Astrocyte (in vitro differentiated cells and primary cell): Measurements from ENCODE around the gene CACNA1C. TPM values are rescaled to one million over a fixed set of nuclear protein-coding genes. Genes with fewer than 3 reads are reported as not detected.

Experiments used
- DNase-seq: peaks from one replicate; pipeline ENCODE4 v3.0.0-alpha.2; 2010; ENCODE audit warnings: low read depth
- FAIRE-seq: peaks from 2 replicates; lab custom pipeline; 2011; peaks lifted over from hg19 to GRCh38; lab: Jason Lieb, UNC
- H2AFZ ChIP-seq: 2 replicates; pipeline ENCODE4 v1.6.0; 2012; ENCODE audit warnings: low read depth, low read length, inconsistent platforms
- H3K27ac ChIP-seq: 2 replicates; pipeline ENCODE4 v1.5.1; 2011; ENCODE audit warnings: low read depth, low read length, inconsistent platforms
- H3K27me3 ChIP-seq: 2 replicates; pipeline ENCODE4 v1.6.0; 2011; ENCODE audit warnings: low read length, inconsistent platforms; ENCODE audit not compliant: insufficient read depth
- H3K36me3 ChIP-seq: 2 replicates; pipeline ENCODE4 v1.5.1; 2011; ENCODE audit warnings: low read length, inconsistent platforms; ENCODE audit not compliant: insufficient read depth
- H3K4me1 ChIP-seq: 2 replicates; pipeline ENCODE4 v1.5.1; 2011; ENCODE audit warnings: low read length, inconsistent platforms; ENCODE audit not compliant: insufficient read depth
- H3K4me2 ChIP-seq: 2 replicates; pipeline ENCODE4 v1.6.0; 2012; ENCODE audit warnings: low read length, inconsistent platforms
- H3K4me3 ChIP-seq: 2 replicates; pipeline ENCODE4 v1.5.1; 2011; ENCODE audit warnings: low read depth, mild to moderate bottlenecking, low read length, inconsistent platforms; ENCODE audit not compliant: insufficient read depth
- H3K79me2 ChIP-seq: 2 replicates; pipeline ENCODE4 v1.6.0; 2012; ENCODE audit warnings: mild to moderate bottlenecking, low read length, inconsistent platforms; ENCODE audit not compliant: insufficient read depth
- H3K9ac ChIP-seq: 2 replicates; pipeline ENCODE4 v1.6.0; 2012; ENCODE audit warnings: mild to moderate bottlenecking, low read length, inconsistent platforms
- H3K9me3 ChIP-seq: 2 replicates; pipeline ENCODE4 v1.5.1; 2012; ENCODE audit warnings: low read depth, mild to moderate bottlenecking, low read length, inconsistent platforms; ENCODE audit not compliant: insufficient read depth
- H4K20me1 ChIP-seq: 2 replicates; pipeline ENCODE4 v1.6.0; 2012; ENCODE audit warnings: low read length, inconsistent platforms; ENCODE audit not compliant: insufficient read depth
- H3K27ac Mint-ChIP-seq: one replicate; pipeline ENCODE4 v1.8.0; 2021; ENCODE audit warnings: mild to moderate bottlenecking, mixed read lengths; ENCODE audit not compliant: unreplicated experiment
- H3K27me3 Mint-ChIP-seq: one replicate; pipeline ENCODE4 v1.8.0; 2021; ENCODE audit warnings: low read depth, mixed read lengths; ENCODE audit not compliant: unreplicated experiment
- H3K36me3 Mint-ChIP-seq: one replicate; pipeline ENCODE4 v1.8.0; 2021; ENCODE audit warnings: low read depth, mixed read lengths; ENCODE audit not compliant: unreplicated experiment
- H3K4me1 Mint-ChIP-seq: one replicate; pipeline ENCODE4 v1.8.0; 2021; ENCODE audit warnings: low read depth, mixed read lengths; ENCODE audit not compliant: unreplicated experiment
- H3K4me3 Mint-ChIP-seq: one replicate; pipeline ENCODE4 v1.8.0; 2021; ENCODE audit warnings: mild to moderate bottlenecking, moderate library complexity, mixed read lengths; ENCODE audit not compliant: unreplicated experiment
- H3K9me3 Mint-ChIP-seq: one replicate; pipeline ENCODE4 v1.8.0; 2021; ENCODE audit warnings: mild to moderate bottlenecking, mixed read lengths; ENCODE audit not compliant: unreplicated experiment
- CTCF ChIP-seq: IDR thresholded peaks from 2 replicates; pipeline ENCODE4 v1.5.1; 2011; ENCODE audit warnings: low read depth, mild to moderate bottlenecking, inconsistent platforms, low read length, moderate library complexity; ENCODE audit not compliant: insufficient read depth
- EZH2 ChIP-seq: IDR thresholded peaks from 2 replicates; pipeline ENCODE4 v1.6.1; 2012; ENCODE audit warnings: mild to moderate bottlenecking, low read length, inconsistent platforms; ENCODE audit not compliant: insufficient read depth
- total RNA-seq: library from RNA; stranded (reverse); gene quantifications from 2 replicates; pipeline ENCODE4 v1.2.1, GENCODE V29; 2021

CACNA1C gene
- total RNA-seq, 1 donor from 2014 or later, result 2.1 TPM

DNA sequence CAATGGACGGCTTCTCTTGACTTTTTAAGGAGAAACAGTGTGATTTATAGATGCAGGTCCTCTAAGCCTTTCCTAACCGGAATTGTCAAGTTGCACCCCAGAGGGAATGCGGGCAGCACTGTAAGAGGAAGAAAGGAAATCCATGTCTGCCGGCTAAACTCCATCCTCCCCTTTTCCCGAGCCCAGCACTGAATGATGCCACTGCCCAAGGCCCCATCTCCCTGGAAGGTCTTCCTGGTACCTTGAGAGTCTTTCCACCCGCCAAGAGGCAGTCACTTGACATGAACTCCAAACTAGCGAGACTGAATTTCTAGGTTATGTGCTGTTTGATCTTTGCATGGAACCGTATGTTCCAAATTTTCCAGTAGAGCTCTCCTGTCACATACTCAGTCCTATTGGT lies 428.6 kb downstream of the CACNA1C start:
- Histone ChIP-seq H3K4me1 (no peaks in the 10 kb centered on the region), H3K4me3 (no peak overlapping the region), H3K27me3 (peaks cover 4% of the 10 kb centered on the region), H3K27ac (no peak overlapping the region), H3K9me3 (peaks cover 2% of the 10 kb centered on the region), H3K4me2 (no peak overlapping the region), H3K36me3 (no peaks in the 10 kb centered on the region), H4K20me1 (no peaks in the 10 kb centered on the region), H3K9ac (no peak overlapping the region), H3K79me2 (no peaks in the 10 kb centered on the region), H2AFZ (no peak overlapping the region)
- Mint-ChIP-seq H3K36me3 (no peaks in the 10 kb centered on the region), H3K4me1 (peaks cover 4% of the 10 kb centered on the region), H3K9me3 (no peaks in the 10 kb centered on the region), H3K27me3 (peaks cover 31% of the 10 kb centered on the region), H3K4me3 (no peak overlapping the region), H3K27ac (no peak overlapping the region)
- TF ChIP-seq EZH2, result no peak
- no peak for TF ChIP-seq CTCF
- no peak for FAIRE-seq
- no peak for DNase-seq

DNA sequence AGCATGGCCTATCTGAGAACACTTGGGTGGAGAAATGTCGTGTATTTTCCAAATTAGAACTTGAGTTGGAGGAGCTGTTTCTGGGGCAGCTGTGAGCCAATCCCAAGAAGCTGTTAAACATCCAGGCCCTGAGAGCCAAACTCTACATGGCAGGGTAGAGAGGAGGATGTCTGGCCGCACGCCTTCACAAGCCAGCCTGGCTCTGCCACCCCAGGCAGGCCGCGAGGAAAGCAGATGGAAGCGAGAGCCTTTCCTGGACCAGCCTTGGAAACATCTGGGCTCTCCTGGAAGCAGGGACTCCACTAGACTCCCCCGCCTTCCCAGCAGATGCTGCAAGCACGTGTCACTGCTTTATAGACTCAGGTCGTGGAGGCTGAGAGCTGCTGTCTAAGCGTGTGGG lies 429.2 kb downstream of the CACNA1C start:
- FAIRE-seq (no peak), DNase-seq (no peak)
- Histone ChIP-seq H2AFZ (no peak overlapping the region), H3K4me2 (no peak overlapping the region), H3K9me3 (peaks cover 2% of the 10 kb centered on the region), H3K4me3 (no peak overlapping the region), H4K20me1 (no peaks in the 10 kb centered on the region), H3K79me2 (no peaks in the 10 kb centered on the region), H3K36me3 (no peaks in the 10 kb centered on the region), H3K9ac (no peak overlapping the region), H3K4me1 (no peaks in the 10 kb centered on the region), H3K27ac (no peak overlapping the region), H3K27me3 (peaks cover 2% of the 10 kb centered on the region)
- no peak overlapping the region for H3K4me3 Mint-ChIP-seq
- no peak for TF ChIP-seq CTCF
- H3K4me1 Mint-ChIP-seq, result peaks cover 4% of the 10 kb centered on the region
- no peak overlapping the region for H3K27ac Mint-ChIP-seq
- peaks cover 31% of the 10 kb centered on the region for H3K27me3 Mint-ChIP-seq
- no peaks in the 10 kb centered on the region for H3K9me3 Mint-ChIP-seq
- H3K36me3 Mint-ChIP-seq, result no peaks in the 10 kb centered on the region

DNA sequence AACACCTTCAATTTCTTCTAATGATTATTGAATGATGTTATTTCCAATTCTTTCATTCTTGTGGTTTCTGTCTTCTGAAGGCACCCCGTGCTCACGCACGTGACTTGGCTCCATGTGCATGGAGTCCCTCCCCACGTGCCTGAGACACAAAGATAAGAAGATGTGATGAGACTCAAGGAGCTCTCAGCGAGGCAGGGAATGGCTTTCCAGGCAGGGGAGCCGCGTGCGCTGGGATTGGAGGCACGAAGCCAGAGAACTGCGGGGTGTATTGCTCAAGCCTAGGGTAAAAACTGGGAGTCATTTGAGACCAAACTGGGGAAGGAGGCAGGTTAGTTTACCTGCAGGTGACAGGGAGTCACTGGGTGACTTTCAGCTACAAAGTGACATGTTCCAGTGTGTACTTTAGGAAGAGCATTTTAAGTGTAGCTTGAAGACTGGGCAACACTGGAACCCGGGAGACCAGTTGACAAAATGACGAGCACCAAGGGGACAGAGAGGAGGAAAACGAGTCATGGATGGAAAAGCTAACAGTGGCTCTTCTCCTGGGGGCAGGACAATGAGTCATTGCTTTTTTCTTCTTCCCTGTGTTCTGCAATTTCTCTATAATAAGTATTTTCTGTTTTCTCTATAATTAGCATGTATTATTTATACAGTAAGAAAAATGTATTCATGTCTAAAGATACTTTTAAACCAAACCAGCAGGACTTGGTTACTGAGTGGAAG lies 430.3 kb downstream of the CACNA1C start:
- FAIRE-seq, result no peak
- Mint-ChIP-seq H3K36me3 (no peaks in the 10 kb centered on the region), H3K27ac (no peak overlapping the region), H3K27me3 (peaks cover 24% of the 10 kb centered on the region), H3K4me1 (peaks cover 4% of the 10 kb centered on the region), H3K9me3 (no peaks in the 10 kb centered on the region), H3K4me3 (no peak overlapping the region)
- TF ChIP-seq CTCF (no peak), EZH2 (no peak)
- no peak overlapping the region for H3K9ac ChIP-seq
- H3K4me1 ChIP-seq, result no peaks in the 10 kb centered on the region
- no peak overlapping the region for H3K4me2 ChIP-seq
- H2AFZ ChIP-seq, result no peak overlapping the region
- H3K27me3 ChIP-seq, result no peaks in the 10 kb centered on the region
- H4K20me1 ChIP-seq, result no peaks in the 10 kb centered on the region
- peaks cover 2% of the 10 kb centered on the region for H3K9me3 ChIP-seq
- H3K27ac ChIP-seq, result no peak overlapping the region
- no peak overlapping the region for H3K4me3 ChIP-seq
- DNase-seq, result no peak
- no peaks in the 10 kb centered on the region for H3K36me3 ChIP-seq
- H3K79me2 ChIP-seq, result no peaks in the 10 kb centered on the region
